Panc1 (cell line): ENCODE measurements around the gene SLC7A7. TPM values are rescaled to one million over a fixed set of nuclear protein-coding genes. Genes with fewer than 3 reads are reported as not detected.

Source experiments
- ATAC-seq: fragments of 200-7000 bp; cut with Tn5 transposase; 2 replicates; pipeline ENCODE4 v1.9.1; 2020; ENCODE audit warnings: mild to moderate bottlenecking, moderate library complexity
- BruUV-seq: library from RNA; stranded (reverse); fragments of 400-500 nt; replicated peaks from 2 replicates; lab custom pipeline; 2021; lab: Mats Ljungman, UMichigan
- CTCF ChIA-PET: fragments of 300-600 bp; sonication (Branson Sonifier 250); formaldehyde crosslinking; loops from one replicate; lab custom pipeline; 2022; ENCODE audit warnings: antibody characterized with exemption; lab: Charles Lee
- POLR2A ChIA-PET: fragments of 300-600 bp; sonication (Branson Sonifier 250); formaldehyde crosslinking; loops from one replicate; lab custom pipeline; 2022; ENCODE audit warnings: antibody characterized with exemption; lab: Charles Lee
- DNase-seq: peaks from one replicate; pipeline ENCODE4 v3.0.0-alpha.2; 2010; ENCODE audit warnings: low read depth, low spot score
- H3K27ac ChIP-seq: 2 replicates; pipeline ENCODE4 v1.5.1; 2011; ENCODE audit warnings: mild to moderate bottlenecking, low read length, inconsistent platforms
- H3K27me3 ChIP-seq: fragments of 200-500 bp; sonication (Bioruptor generic); 2 replicates; pipeline ENCODE4 v1.6.0; 2014; ENCODE audit warnings: low read length, inconsistent platforms; ENCODE audit not compliant: control insufficient read depth, insufficient read depth
- H3K36me3 ChIP-seq: fragments of 200-500 bp; sonication (Bioruptor generic); 2 replicates; pipeline ENCODE4 v1.5.1; 2014; ENCODE audit warnings: inconsistent platforms, mild to moderate bottlenecking, low read length, moderate library complexity; ENCODE audit not compliant: control insufficient read depth, insufficient read depth
- H3K4me1 ChIP-seq: 2 replicates; pipeline ENCODE4 v1.5.1; 2011; ENCODE audit warnings: inconsistent platforms, mild to moderate bottlenecking, low read length, moderate library complexity; ENCODE audit not compliant: control insufficient read depth, insufficient read depth
- H3K4me3 ChIP-seq, 2 experiments: 2 replicates each; pipeline ENCODE4 v1.5.1; 2011 to 2012; ENCODE audit warnings: low read depth in 2 of 2, low read length in 2 of 2, mild to moderate bottlenecking in 2 of 2, inconsistent platforms in 1 of 2, moderate library complexity in 1 of 2
- H3K9me3 ChIP-seq: fragments of 200-500 bp; sonication (Bioruptor generic); 2 replicates; pipeline ENCODE4 v1.5.1; 2014; ENCODE audit warnings: low read depth, mild to moderate bottlenecking, inconsistent platforms, low read length, moderate library complexity; ENCODE audit not compliant: control insufficient read depth, insufficient read depth
- POLR2AphosphoS5 ChIP-seq: IDR thresholded peaks from 2 replicates; pipeline ENCODE4 v1.6.1; 2012; ENCODE audit warnings: mild to moderate bottlenecking, low read depth, low read length, moderate library complexity
- SIN3A ChIP-seq: IDR thresholded peaks from 2 replicates; pipeline ENCODE4 v1.6.1; 2012; ENCODE audit warnings: low read depth, mild to moderate bottlenecking, low read length, moderate library complexity, borderline replicate concordance; ENCODE audit not compliant: insufficient read depth
- TCF7L2 ChIP-seq: IDR thresholded peaks from 2 replicates; pipeline ENCODE4 v1.6.1; 2011; ENCODE audit warnings: mild to moderate bottlenecking, low read depth, low read length, inconsistent platforms
- in situ Hi-C: cut with HindIII; loops from 2 replicates; pipeline ENCODE4 v1.10.0; 2016; ENCODE audit warnings: low sequenced_read_pairs, low pct_unique_long_range_greater_than_20kb
- intact Hi-C: fragments of 100-400 bp; cut with micrococcal nuclease; formaldehyde crosslinking; loops from one replicate; pipeline ENCODE4 v1.10.0; 2022; ENCODE audit not compliant: unreplicated experiment
- total RNA-seq: library from RNA; stranded (reverse); gene quantifications from one replicate; pipeline ENCODE4 v1.2.1, GENCODE V29; 2021; ENCODE audit not compliant: unreplicated experiment
- TF ChIP-seq, protein P1 (sequence below), 2 experiments: IDR thresholded peaks; 2 replicates each; pipeline ENCODE4 v1.6.1; 2011 to 2012; ENCODE audit warnings: low read depth in 2 of 2, control low read depth in 1 of 2, low read length in 1 of 2, mild to moderate bottlenecking in 1 of 2, moderate library complexity in 1 of 2; ENCODE audit not compliant: insufficient read depth in 1 of 2
- TF ChIP-seq, protein P2 (sequence below): fragments of 450-650 bp; IDR thresholded peaks from 2 replicates; pipeline ENCODE4 v1.5.1; 2017; ENCODE audit warnings: mild to moderate bottlenecking

The SLC7A7 gene
- total RNA-seq, 1 experiment from 2014 or later = 0.85 TPM

- in situ Hi-C loops = no loop called here
- intact Hi-C loops = no loop called here
- no TSS peak for BruUV-seq
- Histone ChIP-seq H3K36me3 (peaks cover 12% of the 10 kb centered on the region), H3K9me3 (no peaks in the 10 kb centered on the region), H3K27me3 (no peaks in the 10 kb centered on the region), H3K4me1 (no peaks in the 10 kb centered on the region), H3K4me3 (no peak overlapping the region), H3K27ac (no peak overlapping the region)
- ChIA-PET POLR2A (no interaction called here), CTCF (interaction anchor here (0.6 kb wide), 1 partner anchor 286 kb away, joined by 3 read pairs; no protein-coding TSS in a partner anchor)
- TF ChIP-seq, protein P1, sequence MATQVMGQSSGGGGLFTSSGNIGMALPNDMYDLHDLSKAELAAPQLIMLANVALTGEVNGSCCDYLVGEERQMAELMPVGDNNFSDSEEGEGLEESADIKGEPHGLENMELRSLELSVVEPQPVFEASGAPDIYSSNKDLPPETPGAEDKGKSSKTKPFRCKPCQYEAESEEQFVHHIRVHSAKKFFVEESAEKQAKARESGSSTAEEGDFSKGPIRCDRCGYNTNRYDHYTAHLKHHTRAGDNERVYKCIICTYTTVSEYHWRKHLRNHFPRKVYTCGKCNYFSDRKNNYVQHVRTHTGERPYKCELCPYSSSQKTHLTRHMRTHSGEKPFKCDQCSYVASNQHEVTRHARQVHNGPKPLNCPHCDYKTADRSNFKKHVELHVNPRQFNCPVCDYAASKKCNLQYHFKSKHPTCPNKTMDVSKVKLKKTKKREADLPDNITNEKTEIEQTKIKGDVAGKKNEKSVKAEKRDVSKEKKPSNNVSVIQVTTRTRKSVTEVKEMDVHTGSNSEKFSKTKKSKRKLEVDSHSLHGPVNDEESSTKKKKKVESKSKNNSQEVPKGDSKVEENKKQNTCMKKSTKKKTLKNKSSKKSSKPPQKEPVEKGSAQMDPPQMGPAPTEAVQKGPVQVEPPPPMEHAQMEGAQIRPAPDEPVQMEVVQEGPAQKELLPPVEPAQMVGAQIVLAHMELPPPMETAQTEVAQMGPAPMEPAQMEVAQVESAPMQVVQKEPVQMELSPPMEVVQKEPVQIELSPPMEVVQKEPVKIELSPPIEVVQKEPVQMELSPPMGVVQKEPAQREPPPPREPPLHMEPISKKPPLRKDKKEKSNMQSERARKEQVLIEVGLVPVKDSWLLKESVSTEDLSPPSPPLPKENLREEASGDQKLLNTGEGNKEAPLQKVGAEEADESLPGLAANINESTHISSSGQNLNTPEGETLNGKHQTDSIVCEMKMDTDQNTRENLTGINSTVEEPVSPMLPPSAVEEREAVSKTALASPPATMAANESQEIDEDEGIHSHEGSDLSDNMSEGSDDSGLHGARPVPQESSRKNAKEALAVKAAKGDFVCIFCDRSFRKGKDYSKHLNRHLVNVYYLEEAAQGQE (IDR thresholded peaks at IDR 0.05; ENCODE audit: insufficient read depth in 1 of 2, low read depth in 2 of 2, low read length in 1 of 2) = no peak
- TF ChIP-seq, protein P2, sequence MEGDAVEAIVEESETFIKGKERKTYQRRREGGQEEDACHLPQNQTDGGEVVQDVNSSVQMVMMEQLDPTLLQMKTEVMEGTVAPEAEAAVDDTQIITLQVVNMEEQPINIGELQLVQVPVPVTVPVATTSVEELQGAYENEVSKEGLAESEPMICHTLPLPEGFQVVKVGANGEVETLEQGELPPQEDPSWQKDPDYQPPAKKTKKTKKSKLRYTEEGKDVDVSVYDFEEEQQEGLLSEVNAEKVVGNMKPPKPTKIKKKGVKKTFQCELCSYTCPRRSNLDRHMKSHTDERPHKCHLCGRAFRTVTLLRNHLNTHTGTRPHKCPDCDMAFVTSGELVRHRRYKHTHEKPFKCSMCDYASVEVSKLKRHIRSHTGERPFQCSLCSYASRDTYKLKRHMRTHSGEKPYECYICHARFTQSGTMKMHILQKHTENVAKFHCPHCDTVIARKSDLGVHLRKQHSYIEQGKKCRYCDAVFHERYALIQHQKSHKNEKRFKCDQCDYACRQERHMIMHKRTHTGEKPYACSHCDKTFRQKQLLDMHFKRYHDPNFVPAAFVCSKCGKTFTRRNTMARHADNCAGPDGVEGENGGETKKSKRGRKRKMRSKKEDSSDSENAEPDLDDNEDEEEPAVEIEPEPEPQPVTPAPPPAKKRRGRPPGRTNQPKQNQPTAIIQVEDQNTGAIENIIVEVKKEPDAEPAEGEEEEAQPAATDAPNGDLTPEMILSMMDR = no peak
- TF ChIP-seq SIN3A = no peak
- TF ChIP-seq TCF7L2 = no peak
- no peak for TF ChIP-seq POLR2AphosphoS5
- DNase-seq = no peak
- no peak for ATAC-seq
Measured at GRCh38 chr14:22773162-22774010, 41.8 kb downstream of the SLC7A7 start.

GRCh38 chr14:22772725-22773124 is 42.5 kb downstream of the SLC7A7 start:
- Histone ChIP-seq H3K9me3 (no peaks in the 10 kb centered on the region), H3K36me3 (peaks cover 14% of the 10 kb centered on the region), H3K4me3 (no peak overlapping the region), H3K27me3 (no peaks in the 10 kb centered on the region), H3K27ac (no peak overlapping the region), H3K4me1 (peaks cover 4% of the 10 kb centered on the region; the same call in 1 of the 2 replicates)
- BruUV-seq = no TSS peak
- in situ Hi-C loops = no loop called here
- TF ChIP-seq TCF7L2 (no peak), POLR2AphosphoS5 (no peak), SIN3A (no peak)
- TF ChIP-seq, protein P2 = no peak
- TF ChIP-seq, protein P1 (IDR thresholded peaks at IDR 0.05; ENCODE audit: insufficient read depth in 1 of 2, low read depth in 2 of 2, low read length in 1 of 2) = no peak
- intact Hi-C loops = no loop called here
- no peak for DNase-seq
- ChIA-PET CTCF (interaction anchor here (0.6 kb wide), 1 partner anchor 286 kb away, joined by 3 read pairs; no protein-coding TSS in a partner anchor), POLR2A (no interaction called here)
- ATAC-seq = no peak
